HG03575 (cell line): Measurements from ENCODE around the gene SEMA6D.

ENCODE experiments used
- ATAC-seq: cut with Tn5 transposase; IDR thresholded peaks from one replicate; pipeline ENCODE4 v1.9.1; 2021; ENCODE audit not compliant: unreplicated experiment, insufficient number of reproducible peaks, low FRiP score; ENCODE audit errors: extremely low read depth

The SEMA6D gene

DNA sequence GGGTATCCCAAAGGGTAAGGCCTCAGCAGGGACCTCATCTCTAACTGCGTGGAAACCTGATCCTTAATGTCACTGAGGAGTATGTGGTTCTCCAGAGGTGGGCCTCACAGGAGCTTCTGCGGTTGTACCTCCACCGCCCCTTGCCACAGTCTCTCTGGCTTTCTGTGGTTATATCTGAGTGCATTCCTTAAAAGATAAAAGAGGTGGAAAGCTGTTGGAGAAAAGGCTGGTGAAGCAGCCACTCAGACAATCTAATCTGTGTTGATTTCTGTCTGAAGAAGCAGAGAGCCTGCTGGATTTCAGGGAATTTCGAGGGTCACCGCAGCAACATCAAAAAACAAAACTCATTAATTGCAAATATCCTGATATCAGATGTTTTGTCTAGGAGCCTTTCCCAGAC, 51.4 kb downstream of the SEMA6D start:
- no peak for ATAC-seq

DNA sequence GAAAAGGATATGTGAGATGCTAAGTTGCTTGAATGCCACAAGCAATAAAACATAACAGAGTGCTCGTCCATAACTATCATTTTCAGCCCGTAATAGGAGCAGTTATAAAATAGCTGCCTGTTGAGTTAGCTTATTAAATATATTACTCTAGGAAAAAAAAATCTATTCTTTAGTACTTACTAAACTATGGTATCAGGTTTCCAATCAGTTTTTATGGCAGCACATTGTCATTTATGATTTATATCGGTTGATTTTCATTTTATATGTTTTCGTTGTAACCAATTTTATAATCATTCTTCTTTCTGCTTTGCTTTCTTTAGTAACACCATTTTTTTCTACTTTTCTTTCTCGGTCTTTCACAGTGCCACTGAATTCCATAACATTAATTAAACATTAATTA, 51.9 kb downstream of the SEMA6D start:
- no peak for ATAC-seq

DNA sequence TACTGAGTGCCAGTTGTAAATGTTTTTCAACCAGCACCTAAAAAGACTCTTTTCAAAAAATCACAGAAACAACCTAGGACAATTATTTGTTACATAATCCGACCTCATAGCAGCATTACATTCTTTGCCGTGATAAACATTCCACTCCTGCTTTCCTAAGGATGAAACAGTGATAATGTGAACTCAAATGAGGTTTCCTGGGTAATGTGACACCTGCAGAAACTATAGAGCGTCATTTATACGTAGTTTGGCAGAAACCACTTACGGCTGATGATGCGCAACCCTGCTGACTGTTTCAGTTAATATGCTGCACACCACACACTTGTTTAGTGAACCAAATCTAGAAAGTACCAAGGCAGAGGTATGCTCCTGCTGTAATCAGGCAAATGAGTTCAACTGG, 55.8 kb downstream of the SEMA6D start:
- ATAC-seq = no peak

DNA sequence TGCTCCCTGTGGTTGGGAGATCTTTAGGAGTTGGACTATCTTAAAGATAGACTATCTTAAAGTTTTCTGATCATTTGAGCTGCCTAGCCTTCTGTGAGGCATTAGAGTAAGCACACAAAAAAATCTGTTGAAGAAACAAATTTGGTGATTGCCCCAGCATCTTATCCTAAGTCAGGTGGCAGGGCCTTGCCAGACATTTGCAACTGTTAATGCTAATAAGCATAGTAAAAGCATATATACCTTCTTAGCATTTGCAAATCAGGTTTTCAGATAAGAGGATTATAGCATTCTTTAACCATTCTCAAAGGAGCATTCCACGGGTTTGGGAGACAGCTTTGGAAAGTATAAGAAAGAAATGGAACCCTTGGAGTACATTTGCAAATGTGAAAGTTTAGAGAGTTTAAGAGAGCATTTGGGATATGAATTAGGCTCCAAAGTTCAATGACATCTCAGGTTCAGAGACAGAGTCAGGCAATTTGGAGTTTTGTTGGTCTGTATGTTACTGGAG, 61.0 kb downstream of the SEMA6D start:
- no peak for ATAC-seq

DNA sequence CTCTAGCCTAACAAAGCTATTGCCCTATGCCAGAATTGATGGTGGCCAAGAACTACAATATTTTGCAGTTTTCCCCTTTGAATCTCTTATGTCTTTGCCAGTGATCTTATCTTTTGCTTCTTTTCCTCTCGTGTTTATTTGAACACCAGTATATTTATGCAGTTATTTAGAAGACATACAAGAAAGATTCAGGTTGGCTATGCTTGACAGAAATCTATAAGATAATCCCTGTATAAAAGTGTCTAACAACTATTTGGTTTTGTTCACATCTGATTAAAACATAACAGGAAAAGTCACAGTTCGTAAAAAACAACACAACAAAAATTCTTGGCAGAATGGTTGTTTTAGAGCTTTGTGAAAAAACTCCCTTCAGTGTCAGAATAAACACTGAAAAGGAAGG, 63.7 kb downstream of the SEMA6D start:
- no peak for ATAC-seq

DNA sequence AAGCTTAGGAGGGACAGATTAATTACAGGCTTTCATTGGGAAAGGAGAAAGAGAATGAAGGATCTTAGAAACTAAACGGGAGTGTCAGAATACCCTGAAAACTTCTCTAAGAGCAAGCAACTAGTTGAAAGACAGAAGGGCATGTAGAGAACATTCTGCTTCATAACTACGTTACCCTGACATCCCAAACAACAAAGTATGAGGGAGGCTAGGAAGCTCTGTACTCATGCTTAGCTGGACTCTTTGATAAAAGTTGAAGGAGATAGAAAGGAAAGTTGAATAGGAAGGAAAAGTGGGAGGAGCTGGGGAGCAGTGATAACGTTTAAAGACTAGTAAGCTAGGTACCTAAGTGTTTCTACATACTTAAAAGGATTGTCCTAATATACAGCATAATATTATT, 64.2 kb downstream of the SEMA6D start:
- no peak for ATAC-seq

DNA sequence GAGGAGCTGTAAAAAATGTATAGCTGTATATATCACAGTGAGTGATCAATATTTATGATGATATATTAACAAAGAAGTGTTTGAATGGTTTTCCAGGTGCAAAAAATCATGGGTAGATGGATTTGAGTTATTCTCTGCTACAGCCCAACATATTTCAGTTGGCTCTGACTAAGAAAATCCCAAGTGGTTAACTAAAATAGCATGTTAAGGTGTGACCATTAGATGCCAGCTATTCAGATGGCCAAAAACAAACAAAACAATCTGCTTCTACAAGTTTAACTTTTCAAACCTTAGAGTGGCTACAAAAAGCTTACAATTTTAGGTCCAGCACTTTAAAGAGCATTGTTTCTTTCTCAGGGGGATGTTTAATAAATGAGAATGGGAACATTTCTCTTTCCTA, 67.5 kb downstream of the SEMA6D start:
- no peak for ATAC-seq

DNA sequence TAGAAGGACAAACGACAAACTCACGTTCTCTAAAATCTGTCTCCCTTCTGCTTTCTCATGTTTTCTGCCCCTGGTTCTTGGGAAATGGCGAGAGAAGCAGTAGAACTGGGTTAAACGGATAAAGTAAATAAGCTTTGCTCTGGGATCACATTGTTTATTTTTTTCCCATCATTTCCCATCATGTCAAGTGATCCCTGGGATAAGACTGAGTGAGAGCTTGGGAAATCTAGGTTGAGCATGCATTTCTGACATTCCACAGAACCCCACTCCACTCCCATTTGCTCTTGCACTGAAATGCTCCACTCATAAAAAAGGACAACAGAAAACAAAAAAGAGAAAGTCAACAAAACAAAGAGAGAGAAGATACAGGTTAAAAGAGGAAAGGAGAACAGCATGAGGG, 69.1 kb downstream of the SEMA6D start:
- ATAC-seq = no peak

DNA sequence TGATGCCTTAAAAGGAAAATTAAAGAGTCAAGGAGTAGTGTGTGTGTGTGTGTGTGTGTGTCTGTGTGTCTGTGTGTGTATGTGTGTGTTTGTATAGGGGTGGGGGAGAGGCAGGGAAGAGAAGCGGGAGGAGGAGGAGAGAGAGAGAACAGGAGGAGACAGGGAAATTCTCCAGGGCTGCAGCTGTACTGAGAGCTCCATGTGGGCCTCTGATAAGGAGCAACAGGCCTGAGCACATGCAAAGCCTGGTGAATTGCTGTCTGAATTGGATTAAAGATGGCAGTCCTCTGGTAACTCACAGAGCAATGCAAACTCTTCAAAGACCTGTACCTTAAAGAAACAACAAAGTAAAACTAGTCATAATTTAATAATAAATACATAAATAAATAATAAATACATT, 70.6 kb downstream of the SEMA6D start:
- no peak for ATAC-seq

DNA sequence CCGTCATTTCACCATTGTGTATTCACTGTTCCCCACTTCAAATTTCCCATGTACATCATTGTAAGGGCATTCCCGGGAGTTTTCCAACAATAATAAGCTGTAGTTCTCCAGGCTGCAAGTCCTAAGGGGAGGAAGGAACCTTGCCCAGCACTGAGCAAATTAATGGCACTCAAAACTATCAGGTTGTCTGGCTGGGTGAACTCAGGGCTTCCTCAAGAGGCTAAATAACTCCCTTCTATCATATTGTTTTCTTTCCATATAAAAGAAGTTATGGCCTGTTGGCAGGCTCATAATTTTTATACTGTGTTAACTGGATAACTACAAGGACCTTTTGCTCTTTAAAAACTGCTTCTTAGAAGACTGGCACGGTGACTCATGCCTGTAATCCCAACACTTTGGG, 71.4 kb downstream of the SEMA6D start:
- ATAC-seq = no peak

DNA sequence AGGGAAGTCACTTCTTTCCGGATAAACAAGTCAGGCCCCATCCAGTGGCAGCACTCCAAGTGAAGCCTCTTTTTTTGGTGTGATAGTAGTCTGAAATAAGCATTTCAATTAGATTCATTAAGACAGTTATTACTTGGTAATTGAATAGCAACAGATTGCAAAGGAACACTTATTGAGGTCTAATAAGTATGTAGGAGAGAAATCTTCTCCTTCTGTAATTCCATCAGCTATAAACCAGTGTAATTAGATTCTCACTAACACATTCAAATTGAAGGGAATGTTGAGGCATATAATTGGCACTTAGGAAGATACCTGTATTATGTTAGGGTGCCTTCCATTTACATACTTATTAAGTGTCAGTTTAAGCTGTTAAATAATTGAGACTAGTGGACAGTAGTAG, 73.9 kb downstream of the SEMA6D start:
- ATAC-seq = no peak

DNA sequence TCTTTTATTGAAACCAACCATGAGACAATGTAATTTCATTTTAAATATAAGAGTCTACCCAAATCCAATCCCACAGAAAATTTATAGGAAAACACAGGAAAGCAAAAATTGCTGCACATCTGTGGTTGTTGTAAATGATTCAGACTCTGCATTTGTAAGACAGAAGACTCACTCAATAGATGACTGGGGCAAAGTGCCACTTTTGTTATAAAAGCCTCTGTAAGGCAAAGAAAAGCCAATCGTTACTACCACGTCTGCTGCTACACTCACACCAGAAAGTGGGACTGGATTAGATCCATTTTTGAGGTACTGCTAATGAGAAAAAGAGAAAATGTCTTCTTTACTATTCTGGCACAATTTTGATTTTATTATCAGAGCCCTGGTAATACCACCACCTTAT, 74.9 kb downstream of the SEMA6D start:
- no peak for ATAC-seq

DNA sequence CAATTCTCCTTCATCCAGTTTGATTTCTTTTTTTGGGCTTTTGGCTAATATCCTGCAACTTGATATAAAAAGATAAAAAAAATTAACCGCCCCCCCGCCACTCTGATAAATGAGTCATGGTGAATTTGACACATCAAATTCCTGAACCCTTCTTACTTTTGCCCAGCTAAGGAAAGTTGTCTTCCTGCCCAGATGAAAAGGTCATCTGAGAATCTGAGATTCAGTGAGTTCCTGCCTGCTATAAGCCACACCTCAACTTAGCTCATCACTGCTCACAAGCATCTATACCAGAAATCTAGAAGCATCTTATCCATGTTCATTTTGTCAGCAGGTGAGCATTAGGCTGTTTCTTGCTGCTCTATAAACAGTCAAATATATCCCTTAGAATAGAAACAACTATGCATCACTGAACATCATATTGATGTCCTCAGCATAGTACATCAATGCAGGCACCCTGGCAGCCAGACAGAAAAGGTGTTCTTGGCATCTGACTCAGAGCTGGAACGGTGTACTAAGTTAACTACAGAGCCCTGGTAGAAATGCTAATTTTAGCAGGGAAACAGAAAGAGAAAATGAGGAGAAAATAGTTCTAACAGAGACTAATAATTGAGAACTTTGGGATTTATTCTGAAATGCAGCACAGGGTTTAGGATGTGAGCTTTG, 77.1 kb downstream of the SEMA6D start:
- no peak for ATAC-seq

DNA sequence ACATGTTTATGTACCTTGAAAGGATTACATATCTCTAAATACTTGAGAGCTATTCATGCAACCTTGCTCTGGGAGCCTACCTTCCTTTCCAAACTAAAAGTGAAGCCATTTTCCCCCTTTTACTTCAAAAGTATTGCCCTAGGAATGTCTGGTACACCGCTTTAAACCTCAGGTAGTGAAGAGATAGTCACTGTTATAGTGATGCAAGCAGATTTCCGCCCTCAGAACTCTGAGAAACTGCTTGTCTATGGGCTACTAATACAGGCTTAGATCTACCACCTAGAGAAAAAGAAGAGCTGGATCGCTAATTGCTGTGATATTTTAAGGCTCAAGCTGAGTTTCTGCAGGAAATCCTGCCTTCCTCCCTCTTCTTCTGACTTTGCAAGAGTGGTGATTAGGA, 78.6 kb downstream of the SEMA6D start:
- ATAC-seq = no peak

DNA sequence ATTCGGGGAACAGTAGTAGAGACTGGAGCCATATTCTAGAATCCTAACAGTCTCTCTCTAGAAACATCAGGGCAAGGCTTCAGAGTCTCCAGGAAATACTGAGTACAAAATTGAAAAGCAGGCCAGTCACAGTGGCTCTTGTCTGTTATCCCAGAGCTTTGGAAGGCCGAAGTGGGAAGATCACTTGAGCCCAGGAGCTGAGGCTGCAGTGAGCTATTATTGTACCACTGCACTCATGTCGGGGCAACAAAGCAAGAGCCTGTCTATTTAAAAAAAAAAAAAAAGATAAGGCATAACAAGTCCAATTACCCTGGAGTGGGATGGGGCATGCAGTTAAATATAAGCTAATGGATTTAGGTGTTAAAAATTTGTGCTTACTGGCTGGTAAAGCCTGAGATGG, 79.0 kb downstream of the SEMA6D start:
- no peak for ATAC-seq

DNA sequence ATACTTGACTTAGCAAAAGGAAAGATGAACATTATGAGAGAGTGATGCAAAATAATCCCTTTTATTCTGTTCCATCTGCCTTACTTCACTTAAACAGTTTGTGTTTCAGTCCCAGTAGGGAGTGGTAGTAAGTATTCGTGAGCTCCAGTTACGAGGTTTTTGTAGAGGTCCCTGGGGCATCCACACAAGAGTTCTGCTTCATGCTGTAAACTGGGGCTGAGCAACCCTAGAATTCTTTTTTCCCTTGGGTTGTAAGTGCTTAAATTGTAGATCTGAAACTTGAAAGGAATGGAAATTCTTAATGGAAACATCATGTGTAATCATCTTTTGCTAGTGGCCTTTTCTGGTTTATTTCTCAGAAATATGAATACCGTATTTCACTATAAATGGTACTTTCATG, 79.5 kb downstream of the SEMA6D start:
- ATAC-seq = no peak

DNA sequence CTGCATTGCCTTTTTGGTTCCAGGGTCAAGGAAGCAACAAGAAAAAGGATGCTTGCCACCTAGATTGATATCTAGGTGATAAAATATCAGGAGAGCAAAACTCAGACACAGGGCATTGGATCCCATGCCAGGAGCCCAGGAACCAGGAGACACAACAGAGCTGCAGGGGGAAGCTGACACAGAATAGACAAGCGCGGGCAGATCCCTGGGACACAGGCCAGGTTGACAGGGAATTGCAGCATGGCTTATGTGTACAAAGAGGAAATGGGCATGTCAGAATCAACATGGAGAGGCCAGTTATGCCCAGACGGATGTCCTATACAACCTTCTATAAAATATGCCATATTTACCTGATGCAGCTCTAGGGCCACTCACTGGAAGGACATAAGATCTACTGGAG, 84.2 kb downstream of the SEMA6D start:
- no peak for ATAC-seq

DNA sequence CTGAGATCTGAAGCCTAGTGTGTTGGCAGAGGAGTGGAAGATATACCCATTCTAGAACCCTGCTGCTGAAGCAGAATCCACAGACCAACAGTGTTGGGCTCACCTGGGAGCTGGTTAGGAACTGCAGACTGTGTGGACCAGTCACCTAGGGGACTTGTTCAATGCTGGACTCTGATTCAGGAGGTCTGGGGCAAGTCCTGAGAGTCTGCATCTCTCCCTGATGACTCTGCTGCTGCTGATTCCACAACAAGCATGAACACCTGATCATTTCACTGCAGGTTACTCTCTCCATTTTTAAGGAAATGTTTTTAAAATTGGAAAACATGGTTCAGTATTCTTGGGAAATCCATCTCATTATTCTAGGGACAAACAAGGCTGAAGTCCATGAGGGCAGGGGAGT, 84.9 kb downstream of the SEMA6D start:
- ATAC-seq = no peak

DNA sequence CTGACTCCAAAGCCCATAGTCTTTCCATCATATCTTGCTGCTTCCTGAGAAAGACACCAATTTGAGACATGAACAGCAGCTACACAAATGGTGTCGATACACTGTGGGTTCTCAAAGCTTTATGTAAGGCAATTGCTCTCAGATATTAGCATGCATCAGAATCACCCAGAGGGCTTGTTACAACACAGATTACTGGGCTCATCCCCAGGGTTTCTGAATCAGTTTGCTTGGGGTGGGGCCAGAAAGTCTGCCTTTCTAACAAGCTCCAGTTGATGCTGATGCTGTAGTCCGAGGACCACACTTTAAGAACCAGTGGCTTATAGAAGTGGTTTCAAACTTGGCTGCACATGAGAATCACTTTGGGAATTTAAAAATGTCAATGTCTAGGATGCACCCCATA, 86.5 kb downstream of the SEMA6D start:
- no peak for ATAC-seq

DNA sequence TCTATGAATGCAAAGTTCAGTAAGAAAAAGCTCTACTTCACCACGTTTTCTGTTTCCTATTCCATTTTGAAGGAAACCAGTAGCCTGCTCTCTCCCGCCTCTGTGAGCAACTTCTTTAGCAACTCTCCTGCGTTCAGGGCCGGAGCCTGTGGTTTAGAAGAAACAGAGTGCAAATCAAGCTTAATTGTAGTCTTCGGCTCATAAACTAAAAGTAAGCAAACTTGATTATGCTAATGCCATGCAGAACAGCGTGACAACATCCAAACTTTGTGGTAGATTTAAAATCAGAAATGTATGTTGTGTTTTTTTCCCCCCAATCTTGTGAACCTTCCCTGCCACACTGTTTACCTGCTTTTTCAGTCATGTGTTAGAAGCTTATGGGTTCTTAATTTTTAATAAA, 87.4 kb downstream of the SEMA6D start:
- no peak for ATAC-seq

DNA sequence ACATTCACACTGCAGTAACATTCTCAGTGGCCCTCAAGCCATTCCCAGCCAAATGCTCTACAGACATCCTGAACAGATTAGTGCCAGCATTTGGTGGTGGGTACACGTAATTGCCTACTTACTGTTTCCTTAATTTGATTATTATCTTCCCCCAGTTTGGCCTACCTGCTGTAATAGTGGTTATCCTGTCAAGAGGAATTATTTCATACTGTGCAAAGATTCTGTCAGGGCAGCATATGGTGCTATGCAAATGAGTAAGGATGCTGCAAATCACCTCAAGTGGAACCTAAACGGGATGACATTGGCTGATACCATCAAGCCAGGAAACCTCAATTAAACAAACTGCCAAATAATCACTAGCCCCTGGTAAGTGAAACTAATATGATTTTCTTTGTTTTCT, 88.7 kb downstream of the SEMA6D start:
- no peak for ATAC-seq
